ENCODE measurements around the gene FOXL2. TPM values are rescaled to one million over a fixed set of nuclear protein-coding genes. Genes with fewer than 3 reads are reported as not detected.

FOXL2 gene
- total and polyA plus RNA-seq, 2 of the 4 experiments (the other 2 are of a cell fraction), result 0.07 TPM; not detected in 1

- dilution Hi-C loops (cut with HindIII; ENCODE audit: low sequenced_read_pairs, unreplicated experiment), result no loop called here
Observed at GRCh38 chr3:138907539-138907938, 39.4 kb downstream of the FOXL2 start.

More at GRCh38 chr3:138907539-138907938, 39.4 kb downstream of the FOXL2 start:
- Histone ChIP-seq H2BK20ac (ENCODE audit: low read depth, low read length) (no peak overlapping the region), H2BK120ac (ENCODE audit: low read depth, low read length) (no peak overlapping the region), H3K4me3 (ENCODE audit: insufficient read depth, low read depth, low read length) (no peak overlapping the region), H4K5ac (ENCODE audit: low read depth, low read length) (no peak overlapping the region), H3K18ac (ENCODE audit: low read depth, low read length) (no peak overlapping the region), H2BK5ac (ENCODE audit: low read depth, low read length, poor library complexity, severe bottlenecking) (no peak overlapping the region), H3K4ac (ENCODE audit: low read depth, low read length) (no peak overlapping the region), H3K56ac (ENCODE audit: extremely low read depth, insufficient read depth, low read length) (no peak overlapping the region), H3K14ac (replicated peaks; ENCODE audit: low read depth, low read length) (no peak overlapping the region), H2AK5ac (ENCODE audit: low read depth, low read length) (no peak overlapping the region), H3K4me2 (ENCODE audit: low read depth, low read length) (no peak overlapping the region), H4K8ac (ENCODE audit: low read depth in 2 of 2, low read length in 2 of 2) (no peak overlapping the region), H3K27me3 (ENCODE audit: control insufficient read depth, insufficient read depth, low read length) (no peaks in the 10 kb centered on the region; the same call in 1 of the 2 replicates), H3K36me3 (ENCODE audit: control insufficient read depth, insufficient read depth, low read length) (no peaks in the 10 kb centered on the region), H2AFZ (replicated peaks; ENCODE audit: low read length, poor library complexity) (no peak overlapping the region), H3K4me1 (ENCODE audit: control insufficient read depth, insufficient read depth, low read length) (no peaks in the 10 kb centered on the region), H2BK15ac (ENCODE audit: low read depth, low read length) (no peak overlapping the region), H3K9me1 (ENCODE audit: insufficient read depth, low read length) (no peaks in the 10 kb centered on the region), H3K9me3 (ENCODE audit: control insufficient read depth, insufficient read depth, low read length) (no peaks in the 10 kb centered on the region), H2AK9ac (replicated peaks; ENCODE audit: low read depth, low read length, poor library complexity) (no peak overlapping the region), H4K91ac (ENCODE audit: insufficient read depth, low read depth, low read length) (no peak overlapping the region), H3K23ac (ENCODE audit: low read depth, low read length) (no peak overlapping the region), H3K79me1 (ENCODE audit: low read depth in 1 of 2, low read length in 2 of 2) (no peaks in the 10 kb centered on the region), H4K20me1 (ENCODE audit: insufficient read depth, low read length) (no peaks in the 10 kb centered on the region), H3K27ac (ENCODE audit: insufficient read depth, low read length) (no peak overlapping the region), H3K9ac (ENCODE audit: low read depth, low read length) (no peak overlapping the region)
- intact Hi-C loops (cut with micrococcal nuclease) (no loop called here), in situ Hi-C loops (cut with MboI; ENCODE audit: low sequenced_read_pairs) (no loop called here)
- POLR2A ChIA-PET (ENCODE audit: unreplicated experiment), result no interaction called here
- no TSS peak for BruUV-seq (replicated peaks)
- CTCF ChIA-PET, result interaction anchor here (1.2 kb wide), 1 partner anchor 9 kb away, joined by 3 read pairs; no protein-coding TSS in a partner anchor
- no peak for DNase-seq
- TF ChIP-seq RAD21 (IDR thresholded peaks at IDR 0.05; ENCODE audit: low read length) (no peak), MXI1 (IDR thresholded peaks at IDR 0.05; ENCODE audit: borderline replicate concordance, low read depth, low read length) (no peak), SMC3 (IDR thresholded peaks at IDR 0.05; ENCODE audit: low read depth, low read length) (no peak), NFE2L2 (IDR thresholded peaks at IDR 0.05; ENCODE audit: low read depth, low read length) (no peak), ELK1 (IDR thresholded peaks at IDR 0.05; ENCODE audit: borderline replicate concordance, low read depth, low read length) (no peak), CHD1 (IDR thresholded peaks at IDR 0.05; ENCODE audit: low read depth, low read length) (no peak), CEBPB (IDR thresholded peaks at IDR 0.05; ENCODE audit: low read depth, low read length) (no peak), RCOR1 (IDR thresholded peaks at IDR 0.05; ENCODE audit: insufficient replicate concordance, low read length) (no peak), BHLHE40 (IDR thresholded peaks at IDR 0.05; ENCODE audit: low read depth, low read length) (no peak), MAFK (IDR thresholded peaks at IDR 0.05; ENCODE audit: low read depth, low read length) (no peak), MAZ (IDR thresholded peaks at IDR 0.05; ENCODE audit: borderline replicate concordance, low read depth, low read length) (no peak), CTCF (conservative IDR thresholded peaks at IDR 0.05; ENCODE audit: low read depth, low read length) (no peak), RFX5 (IDR thresholded peaks at IDR 0.05; ENCODE audit: low read depth, low read length) (no peak), USF2 (IDR thresholded peaks at IDR 0.05; ENCODE audit: low read depth, low read length) (no peak), FOS (IDR thresholded peaks at IDR 0.05; ENCODE audit: low read depth, low read length) (no peak)
- ATAC-seq (ENCODE audit: low read depth), result no peak
- WGBS, 2 experiments (ENCODE audit: extremely low coverage in 2 of 2, insufficient read length in 1 of 2), result no CpG with 5 or more reads among the region's 3 CpGs
